ENCODE measurements around the gene MPP7. TPM values are rescaled to one million over a fixed set of nuclear protein-coding genes. Genes with fewer than 3 reads are reported as not detected.

MPP7 gene
- total RNA-seq, 2 donors from 2014 or later = 10.1 to 16.1 TPM

DNA sequence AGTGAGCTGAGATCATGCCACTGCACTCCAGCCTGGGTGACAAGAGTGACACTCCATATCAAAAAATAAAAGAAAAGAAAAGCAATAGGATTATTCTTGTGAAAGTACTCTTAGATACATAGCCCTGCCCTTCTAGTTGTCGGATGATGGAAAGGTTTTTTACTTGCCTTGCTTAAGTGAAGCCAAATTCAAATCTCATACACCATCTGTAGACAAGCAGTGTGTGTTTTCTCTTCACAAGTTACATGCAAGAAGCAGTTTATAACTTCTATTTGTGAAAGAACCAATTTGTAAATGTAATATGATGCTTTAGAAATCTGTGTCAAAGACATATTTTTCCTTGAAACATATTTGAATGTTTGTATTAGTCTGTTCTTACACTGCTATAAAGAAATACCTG is 15.8 kb upstream of the MPP7 start:
- WGBS = 87% methylated on average over 1 of the region's 1 CpG
- H3K4me1 ChIP-seq (replicated peaks) = no peaks in the 10 kb centered on the region
- no peaks in the 10 kb centered on the region for H3K9me3 ChIP-seq
- H3K4me3 ChIP-seq = no peak overlapping the region
- intact Hi-C loops (cut with DNase I) = no loop called here
- H3K27me3 ChIP-seq (replicated peaks; ENCODE audit: insufficient read depth) = no peaks in the 10 kb centered on the region
- no peak overlapping the region for H3K27ac ChIP-seq
- no peak for DNase-seq (ENCODE audit: low spot score)
- TF ChIP-seq POLR2AphosphoS5 (IDR thresholded peaks at IDR 0.05) (no peak), POLR2A (IDR thresholded peaks at IDR 0.05) (no peak)
- TF ChIP-seq, protein P1, sequence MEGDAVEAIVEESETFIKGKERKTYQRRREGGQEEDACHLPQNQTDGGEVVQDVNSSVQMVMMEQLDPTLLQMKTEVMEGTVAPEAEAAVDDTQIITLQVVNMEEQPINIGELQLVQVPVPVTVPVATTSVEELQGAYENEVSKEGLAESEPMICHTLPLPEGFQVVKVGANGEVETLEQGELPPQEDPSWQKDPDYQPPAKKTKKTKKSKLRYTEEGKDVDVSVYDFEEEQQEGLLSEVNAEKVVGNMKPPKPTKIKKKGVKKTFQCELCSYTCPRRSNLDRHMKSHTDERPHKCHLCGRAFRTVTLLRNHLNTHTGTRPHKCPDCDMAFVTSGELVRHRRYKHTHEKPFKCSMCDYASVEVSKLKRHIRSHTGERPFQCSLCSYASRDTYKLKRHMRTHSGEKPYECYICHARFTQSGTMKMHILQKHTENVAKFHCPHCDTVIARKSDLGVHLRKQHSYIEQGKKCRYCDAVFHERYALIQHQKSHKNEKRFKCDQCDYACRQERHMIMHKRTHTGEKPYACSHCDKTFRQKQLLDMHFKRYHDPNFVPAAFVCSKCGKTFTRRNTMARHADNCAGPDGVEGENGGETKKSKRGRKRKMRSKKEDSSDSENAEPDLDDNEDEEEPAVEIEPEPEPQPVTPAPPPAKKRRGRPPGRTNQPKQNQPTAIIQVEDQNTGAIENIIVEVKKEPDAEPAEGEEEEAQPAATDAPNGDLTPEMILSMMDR (IDR thresholded peaks at IDR 0.05) = no peak
- H3K36me3 ChIP-seq = no peaks in the 10 kb centered on the region

DNA sequence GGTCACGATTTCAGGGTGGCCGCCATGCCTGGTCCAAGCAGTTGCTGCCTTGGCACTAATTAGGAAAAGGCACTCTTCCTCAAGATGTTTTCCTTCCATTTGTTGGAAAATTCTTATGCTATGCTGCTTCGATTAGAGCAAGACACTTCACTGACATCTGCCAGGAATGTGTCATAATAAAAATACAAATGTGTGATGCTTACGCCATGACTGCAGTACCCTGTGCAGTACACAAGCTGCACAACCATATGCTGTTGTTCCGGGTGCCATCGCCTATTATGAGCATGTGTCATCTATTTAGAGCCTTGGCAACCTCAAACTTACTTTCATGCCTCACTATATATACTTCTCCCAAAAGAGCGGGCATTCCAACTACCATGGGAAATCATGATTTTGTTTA is 14.9 kb upstream of the MPP7 start:
- 83% methylated on average over 7 of the region's 7 CpGs for WGBS
- no peaks in the 10 kb centered on the region for H3K27me3 ChIP-seq (replicated peaks; ENCODE audit: insufficient read depth)
- no peaks in the 10 kb centered on the region for H3K36me3 ChIP-seq
- H3K4me3 ChIP-seq = no peak overlapping the region
- intact Hi-C loops (cut with DNase I) = no loop called here
- no peaks in the 10 kb centered on the region for H3K4me1 ChIP-seq (replicated peaks)
- H3K9me3 ChIP-seq = no peaks in the 10 kb centered on the region
- TF ChIP-seq, protein P1 (IDR thresholded peaks at IDR 0.05) = no peak
- no peak for TF ChIP-seq POLR2A (IDR thresholded peaks at IDR 0.05)
- no peak for TF ChIP-seq POLR2AphosphoS5 (IDR thresholded peaks at IDR 0.05)
- H3K27ac ChIP-seq = no peak overlapping the region
- DNase-seq (ENCODE audit: low spot score) = no peak

DNA sequence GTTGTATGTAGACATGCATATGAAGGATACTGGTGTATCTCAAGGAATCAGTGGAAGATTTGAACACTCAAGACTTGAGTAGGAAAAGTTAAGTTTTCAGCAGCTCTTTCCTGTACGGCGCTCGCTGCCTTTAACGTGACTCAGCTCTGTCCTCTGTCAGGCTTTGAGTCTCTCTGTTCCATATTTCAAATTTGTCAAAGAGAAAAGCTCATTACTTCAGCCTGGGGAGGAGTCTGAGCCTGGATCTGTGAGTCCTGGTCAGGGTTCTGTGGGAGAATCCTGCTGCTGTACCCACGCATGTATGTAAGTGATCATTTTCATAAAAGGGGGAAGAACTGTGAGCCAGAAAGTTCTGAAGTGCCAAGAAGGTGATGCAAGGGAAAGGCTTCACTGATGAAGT is 13.8 kb upstream of the MPP7 start:
- Histone ChIP-seq H3K27ac (no peak overlapping the region), H3K36me3 (no peaks in the 10 kb centered on the region), H3K9me3 (no peaks in the 10 kb centered on the region), H3K4me3 (no peak overlapping the region), H3K4me1 (replicated peaks) (no peaks in the 10 kb centered on the region), H3K27me3 (replicated peaks; ENCODE audit: insufficient read depth) (no peaks in the 10 kb centered on the region)
- intact Hi-C loops (cut with DNase I) = no loop called here
- WGBS = 81% methylated on average over 5 of the region's 5 CpGs
- TF ChIP-seq, protein P1 (IDR thresholded peaks at IDR 0.05) = no peak
- no peak for TF ChIP-seq POLR2A (IDR thresholded peaks at IDR 0.05)
- TF ChIP-seq POLR2AphosphoS5 (IDR thresholded peaks at IDR 0.05) = no peak
- no peak for DNase-seq (ENCODE audit: low spot score)

DNA sequence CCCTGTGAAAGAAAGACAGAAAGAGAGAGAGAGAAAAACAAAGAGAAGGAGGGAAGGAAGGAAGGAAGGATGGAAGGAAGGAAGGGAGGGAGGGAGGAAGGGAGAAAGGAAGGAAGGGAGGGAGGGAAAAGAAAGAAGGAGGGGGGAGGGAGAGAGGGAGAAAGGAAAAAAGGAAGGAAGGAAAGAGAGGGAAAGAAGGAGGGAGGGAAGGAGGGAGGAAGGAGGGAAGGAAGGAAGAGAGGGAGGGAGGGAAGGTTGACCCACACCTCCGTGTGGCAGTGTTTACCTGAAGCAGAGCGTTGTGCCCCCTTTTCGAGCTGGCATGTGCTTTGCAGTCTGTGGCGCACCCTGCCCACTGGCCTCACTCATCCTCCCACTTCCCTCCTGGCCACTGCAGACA is 12.3 kb upstream of the MPP7 start:
- TF ChIP-seq POLR2AphosphoS5 (IDR thresholded peaks at IDR 0.05) (no peak), POLR2A (IDR thresholded peaks at IDR 0.05) (no peak)
- TF ChIP-seq, protein P1 (IDR thresholded peaks at IDR 0.05) = no peak
- Histone ChIP-seq H3K36me3 (no peaks in the 10 kb centered on the region), H3K27ac (no peak overlapping the region), H3K4me3 (no peak overlapping the region), H3K4me1 (replicated peaks) (no peaks in the 10 kb centered on the region), H3K9me3 (no peaks in the 10 kb centered on the region), H3K27me3 (replicated peaks; ENCODE audit: insufficient read depth) (no peaks in the 10 kb centered on the region)
- intact Hi-C loops (cut with DNase I) = no loop called here
- 52% methylated on average over 4 of the region's 4 CpGs for WGBS
- DNase-seq (ENCODE audit: low spot score) = no peak

DNA sequence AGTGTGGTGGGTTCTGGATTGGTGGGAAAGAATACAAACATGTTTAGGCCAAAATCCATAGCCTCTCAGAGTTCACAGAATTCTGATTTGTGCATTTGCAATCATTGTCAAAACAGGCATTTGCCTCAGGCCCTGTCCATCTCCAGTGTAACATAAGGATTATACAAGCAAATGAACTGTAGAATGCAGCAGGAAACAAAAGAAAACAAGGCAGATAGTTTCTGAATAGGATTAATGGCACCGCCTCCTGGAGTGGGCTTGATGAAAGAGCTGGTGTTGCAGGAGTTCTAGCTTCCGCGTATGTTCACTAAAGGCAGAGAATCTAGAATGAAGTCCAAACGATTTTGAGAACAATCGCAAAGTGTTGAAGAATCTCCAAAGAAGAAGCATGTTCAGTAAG is 11.3 kb upstream of the MPP7 start:
- DNase-seq (ENCODE audit: low spot score) = no peak
- no peaks in the 10 kb centered on the region for H3K4me1 ChIP-seq (replicated peaks)
- H3K36me3 ChIP-seq = no peaks in the 10 kb centered on the region
- intact Hi-C loops (cut with DNase I) = no loop called here
- no peaks in the 10 kb centered on the region for H3K27me3 ChIP-seq (replicated peaks; ENCODE audit: insufficient read depth)
- H3K27ac ChIP-seq = no peak overlapping the region
- H3K4me3 ChIP-seq = no peak overlapping the region
- 85% methylated on average over 5 of the region's 5 CpGs for WGBS
- H3K9me3 ChIP-seq = no peaks in the 10 kb centered on the region
- TF ChIP-seq POLR2A (IDR thresholded peaks at IDR 0.05) (no peak), POLR2AphosphoS5 (IDR thresholded peaks at IDR 0.05) (no peak)
- TF ChIP-seq, protein P1 (IDR thresholded peaks at IDR 0.05) = no peak

Measured in prostate gland (tissue), 2 donors.